NCI-H2227 treated with DMSO at 0.1 percent for 48 hours (cell line): ENCODE data around the gene USP24.
"Not testable (repeated sequence)": the region's sequence is repeated elsewhere in the genome, so short reads cannot be mapped to it uniquely, and the experiment has no call there.

Source experiments
- DNase-seq: peaks from one replicate; lab custom pipeline; 2025; lab: John Stamatoyannopoulos, UW

Gene USP24

DNA sequence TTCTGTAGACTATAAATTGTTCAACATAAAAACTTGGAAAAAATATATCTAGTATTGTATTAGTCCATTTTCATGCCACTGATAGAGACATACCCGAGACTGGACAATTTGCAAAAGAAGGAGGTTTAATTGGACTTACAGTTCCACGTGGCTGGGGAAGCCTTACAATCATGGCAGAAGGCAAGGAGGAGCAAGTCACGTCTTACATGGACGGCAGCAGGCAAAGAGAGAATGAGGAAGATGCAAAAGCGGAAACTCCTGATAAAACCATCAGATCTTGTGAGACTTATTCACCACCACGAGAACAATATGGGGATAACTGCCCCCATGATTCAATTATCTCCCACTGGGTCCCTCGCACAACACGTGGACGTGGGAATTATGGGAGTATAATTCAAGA is 15.4 kb downstream of the USP24 start:
- DNase-seq = not testable (repeated sequence)

DNA sequence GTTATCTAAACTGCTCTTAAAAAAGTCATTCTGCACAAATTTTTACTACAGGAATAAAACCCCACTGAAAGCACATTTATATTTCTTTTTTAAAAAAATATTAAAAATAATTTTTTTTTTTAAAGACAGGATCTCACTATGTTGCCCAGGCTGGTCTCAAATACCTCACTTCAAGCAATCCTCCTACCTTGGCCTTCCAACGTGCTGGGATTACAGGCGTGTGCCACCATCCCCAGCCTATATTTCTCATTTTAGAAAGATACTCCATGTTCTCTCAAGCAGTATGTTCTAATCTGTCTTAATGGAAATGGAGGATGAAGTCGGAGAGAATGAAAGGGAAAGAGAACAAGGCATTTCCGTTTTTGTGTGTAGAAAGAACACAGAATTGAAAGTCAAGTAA is 17.1 kb downstream of the USP24 start:
- DNase-seq = no peak

DNA sequence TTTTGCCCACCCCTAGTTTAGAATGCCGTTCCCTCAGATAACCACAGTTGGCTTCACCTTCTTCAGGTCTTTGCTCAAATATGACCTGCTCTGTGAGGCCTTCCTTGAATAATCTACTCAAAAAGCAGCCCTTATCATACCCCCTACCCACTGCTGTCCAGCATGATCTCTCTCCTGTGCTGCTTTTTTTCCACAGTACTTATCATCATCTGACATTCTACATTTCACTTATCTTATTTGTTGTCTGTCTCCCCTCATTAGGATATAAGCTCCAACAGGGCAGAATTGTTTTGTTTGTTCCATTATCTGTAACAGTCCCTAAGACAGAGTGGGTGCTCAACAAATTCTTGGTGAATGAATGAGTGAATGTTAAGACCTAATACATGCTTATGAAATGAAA is 18.1 kb downstream of the USP24 start:
- DNase-seq = no peak

DNA sequence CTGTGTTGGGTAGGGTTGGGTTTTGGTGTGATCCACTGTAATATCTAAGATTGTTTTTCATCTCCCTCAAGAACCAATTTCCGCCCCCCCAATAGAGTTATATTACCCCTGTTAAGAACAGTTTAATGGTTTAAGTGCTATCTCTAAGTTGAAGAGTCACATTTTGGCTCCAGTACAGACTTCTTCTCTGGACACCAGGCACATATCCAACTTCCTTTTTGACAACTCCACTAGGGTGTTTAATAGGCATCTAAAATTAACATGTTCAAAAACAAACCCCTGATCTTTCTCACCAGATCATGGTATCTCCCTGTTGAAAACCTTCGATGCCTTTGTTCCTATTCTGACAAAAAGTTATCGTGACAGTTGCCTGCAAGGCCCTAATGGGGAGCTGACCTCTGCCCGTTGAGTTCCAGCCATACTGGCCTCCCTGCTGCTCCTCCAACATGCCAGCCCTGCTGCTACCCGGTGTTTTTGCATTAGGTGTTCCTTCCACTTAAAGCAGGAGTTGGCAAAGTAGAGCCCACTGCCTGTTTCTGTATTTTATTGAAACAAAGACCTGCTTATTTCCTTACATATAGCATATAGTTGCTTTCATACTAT is 18.6 kb downstream of the USP24 start:
- no peak for DNase-seq

DNA sequence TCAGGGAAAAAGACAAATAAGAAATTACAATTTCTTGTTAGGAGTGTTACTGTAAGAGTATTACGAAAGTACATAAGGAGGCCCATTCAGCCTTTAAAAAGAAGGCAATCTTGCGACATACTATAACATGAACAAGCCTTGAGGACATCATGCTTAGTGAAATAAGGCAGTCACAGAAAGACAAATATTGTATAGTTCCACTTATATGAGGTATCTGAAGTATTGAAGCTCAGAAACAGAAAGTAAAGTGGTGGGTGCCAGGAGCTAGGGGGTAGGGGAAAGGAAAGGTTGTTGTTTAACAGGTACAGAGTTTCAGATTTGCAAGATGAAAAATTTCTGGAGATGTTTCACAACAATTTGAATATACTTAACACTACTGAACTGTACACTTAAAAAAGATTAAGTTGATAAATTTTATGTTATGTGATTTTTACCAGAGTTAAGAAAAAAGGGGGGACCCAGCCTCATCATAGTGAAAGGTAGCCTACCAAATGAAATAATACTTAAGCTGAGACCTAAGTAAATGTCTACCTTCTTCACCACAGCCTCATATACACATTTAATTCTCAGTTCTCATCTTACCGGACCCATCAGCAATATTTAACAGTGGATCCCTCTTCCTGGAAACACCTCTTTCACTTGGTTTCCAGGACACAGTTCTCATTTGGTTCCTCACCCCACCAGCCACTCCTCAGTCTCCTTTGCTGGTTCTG is 19.5 kb downstream of the USP24 start:
- DNase-seq = no peak

DNA sequence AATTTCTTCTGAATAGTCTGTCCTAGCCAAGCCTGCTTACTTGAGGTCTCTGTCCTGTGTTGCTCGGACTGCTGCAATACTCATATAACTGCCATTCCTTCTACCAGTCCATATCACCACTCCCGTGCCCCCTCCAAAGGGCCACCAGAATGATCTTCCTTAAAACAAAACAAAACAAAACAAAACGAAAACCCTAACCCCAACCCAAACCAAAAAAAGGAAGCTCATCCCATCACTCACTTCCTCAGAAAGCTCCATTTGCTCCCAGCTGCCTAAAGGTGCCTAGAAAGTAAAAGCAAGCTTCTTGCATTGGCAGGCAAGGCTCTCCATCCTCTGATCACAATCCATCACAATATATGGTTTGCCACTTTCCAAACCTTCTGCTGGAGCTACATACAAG is 20.3 kb downstream of the USP24 start:
- no peak for DNase-seq

DNA sequence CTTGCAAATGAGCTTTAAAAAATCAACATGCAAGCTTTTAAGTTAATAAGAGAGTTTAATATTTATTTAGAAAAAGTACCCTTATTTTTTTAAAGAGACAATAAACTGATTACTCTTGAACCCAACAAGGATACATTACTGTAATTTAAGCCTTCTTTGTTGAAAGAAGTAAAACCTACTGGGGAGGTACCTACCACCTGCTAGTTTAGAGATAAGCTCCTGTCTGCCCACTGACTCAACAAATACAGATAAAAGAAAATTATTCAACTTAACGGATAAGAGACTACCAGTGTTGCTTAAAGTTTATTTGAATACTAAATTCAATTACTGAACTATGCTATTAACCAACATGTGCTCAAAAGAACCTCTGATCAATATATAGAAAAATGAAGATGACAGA is 23.1 kb downstream of the USP24 start:
- DNase-seq = no peak

DNA sequence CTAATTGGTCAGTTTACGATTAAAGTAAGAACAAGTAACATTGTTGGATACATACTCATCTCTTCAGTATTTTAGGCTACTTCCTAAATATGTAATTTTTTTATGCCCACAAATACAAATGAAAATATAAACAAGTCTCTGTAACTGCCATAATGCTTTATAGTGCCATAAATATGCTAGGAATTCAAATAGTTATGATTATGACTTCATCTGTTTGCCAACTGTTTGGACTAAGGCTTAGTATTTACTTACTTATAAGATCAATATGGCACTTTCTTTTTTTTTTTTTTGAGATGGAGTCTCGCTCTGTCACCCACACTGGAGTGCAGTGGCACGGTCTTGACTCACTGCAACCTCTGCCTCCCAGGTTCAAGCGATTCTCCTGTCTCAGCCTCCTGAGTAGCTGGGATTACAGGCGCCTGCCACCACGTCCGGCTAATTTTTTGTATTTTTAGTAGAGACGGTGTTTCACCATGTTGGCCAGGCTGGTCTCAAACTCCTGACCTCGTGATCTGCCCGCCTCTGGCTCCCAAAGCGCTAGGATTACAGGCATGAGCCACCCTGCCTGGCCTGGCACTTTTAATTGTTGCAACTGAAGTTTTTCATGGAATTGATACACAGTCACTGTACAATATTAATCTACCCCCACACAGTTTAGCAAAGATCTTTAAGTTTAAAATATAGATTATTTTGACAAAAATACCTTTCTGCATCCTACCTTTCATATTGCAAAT is 23.8 kb downstream of the USP24 start:
- not testable (repeated sequence) for DNase-seq

DNA sequence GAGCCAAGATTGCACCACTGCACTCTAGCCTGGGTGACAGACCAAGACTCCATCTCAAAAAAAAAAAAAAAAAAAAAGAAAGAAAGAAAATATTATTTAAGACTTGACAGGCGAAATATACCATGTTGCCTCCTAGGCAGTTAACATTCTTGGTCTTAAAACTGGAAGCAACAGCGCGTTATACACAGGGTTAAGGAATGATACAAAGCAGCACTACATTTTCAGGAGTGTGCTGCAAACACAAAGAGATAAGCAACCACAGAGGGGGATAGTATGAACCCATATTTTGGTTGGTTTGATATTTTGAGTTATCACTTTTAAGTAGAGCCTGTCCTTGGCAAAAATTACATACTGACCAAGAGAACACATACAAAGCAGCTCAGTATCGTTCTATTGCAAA is 25.1 kb downstream of the USP24 start:
- no peak for DNase-seq

DNA sequence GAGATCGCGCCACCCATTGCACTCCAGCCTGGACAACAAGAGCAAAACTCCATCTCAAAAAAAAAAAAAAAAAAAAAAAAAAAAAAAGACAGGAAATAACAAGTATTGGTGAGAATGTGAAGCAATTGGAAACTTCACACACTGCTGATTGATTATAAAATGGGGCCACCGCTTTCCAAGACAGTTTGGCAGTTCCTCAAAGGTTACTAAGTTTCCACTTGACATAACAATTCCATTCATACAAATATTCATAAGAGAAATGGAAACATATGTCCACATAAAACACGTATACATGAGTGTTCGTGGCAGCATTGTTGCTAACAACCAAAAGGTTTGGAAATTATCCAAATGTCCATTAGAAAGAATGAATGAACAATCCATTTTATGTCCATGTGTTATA is 26.3 kb downstream of the USP24 start:
- DNase-seq = no peak

DNA sequence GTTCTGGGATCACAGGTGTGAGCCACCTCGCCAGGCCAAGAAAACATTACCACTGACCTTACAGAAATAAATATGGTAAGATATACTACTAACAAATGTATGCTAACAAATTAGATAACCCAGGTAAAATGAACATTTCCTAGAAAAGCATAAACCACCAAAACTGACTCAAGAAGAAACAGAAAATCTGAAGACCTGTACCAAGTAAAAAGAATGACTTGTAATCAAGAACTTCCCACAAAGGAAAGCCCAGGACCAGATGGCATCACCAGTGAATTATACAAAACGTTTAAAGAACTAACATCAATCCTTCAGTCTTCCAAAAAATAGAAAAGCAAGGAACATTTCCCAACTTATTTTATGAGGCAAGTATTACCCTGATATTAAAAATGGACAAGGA is 29.3 kb downstream of the USP24 start:
- no peak for DNase-seq

DNA sequence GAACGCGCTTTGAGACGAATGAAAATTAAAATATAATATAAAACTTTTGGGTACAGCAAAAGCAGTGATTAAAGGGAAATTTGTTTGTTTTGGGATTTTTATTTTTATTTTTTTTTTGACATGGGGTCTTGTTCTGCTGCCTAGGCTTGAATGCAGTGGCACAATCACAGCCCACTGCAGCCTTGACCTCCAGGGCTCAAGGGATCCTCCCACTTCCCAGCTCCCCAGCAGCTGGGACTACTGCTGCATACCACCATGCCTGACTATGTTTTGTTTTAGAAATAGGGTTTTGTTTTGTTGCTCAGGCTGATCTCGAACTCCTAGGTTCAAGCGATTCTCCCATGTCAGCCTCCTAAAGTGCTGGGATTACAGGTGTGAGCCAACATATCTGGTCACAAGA is 30.3 kb downstream of the USP24 start:
- no peak for DNase-seq

DNA sequence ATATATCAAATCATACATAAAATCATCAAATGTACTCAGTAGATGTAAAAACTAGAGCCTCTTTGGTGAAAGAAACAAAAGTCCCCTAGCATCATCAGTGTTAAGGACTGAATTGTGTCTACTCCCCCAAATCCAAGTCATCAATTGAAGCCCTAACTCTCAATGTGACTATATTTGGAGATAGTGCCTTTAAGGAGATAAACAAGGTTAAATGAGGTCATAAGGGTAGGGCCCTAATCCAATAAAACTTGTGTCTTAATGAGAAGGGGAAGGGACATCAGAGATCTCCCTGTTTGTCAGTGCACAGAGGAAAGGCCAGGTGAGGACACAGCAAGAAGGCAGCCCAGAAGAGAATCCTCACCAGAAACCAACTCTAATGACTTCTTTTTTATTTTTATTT is 33.5 kb downstream of the USP24 start:
- DNase-seq = no peak

DNA sequence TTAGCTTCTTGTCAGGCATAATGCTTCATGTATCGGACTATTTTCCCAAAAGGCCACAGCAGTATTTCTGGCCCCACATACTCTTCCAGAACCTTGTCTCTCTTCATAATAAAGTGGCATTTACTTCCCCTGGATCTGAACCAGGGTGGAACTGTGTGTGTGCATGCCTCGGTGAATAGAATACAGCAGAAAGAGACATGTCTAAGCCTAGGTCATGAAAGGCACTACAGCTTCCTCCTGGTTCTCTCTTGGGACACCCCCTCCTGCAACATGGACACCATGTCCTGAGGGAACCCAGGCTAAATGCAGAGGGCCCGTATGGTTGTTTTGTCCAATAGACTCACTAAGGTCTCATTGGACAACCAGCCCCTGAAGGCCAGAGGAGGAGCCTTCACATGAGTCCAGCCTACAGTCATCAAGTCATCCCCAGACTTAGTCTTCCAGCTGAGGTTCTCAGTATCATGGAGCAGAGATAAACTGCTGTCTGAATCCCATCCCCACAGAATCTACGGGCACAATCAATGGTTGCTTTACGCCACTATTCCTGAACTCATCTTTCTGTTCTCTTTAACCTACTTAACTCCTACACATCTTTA is 35.0 kb downstream of the USP24 start:
- no peak for DNase-seq

DNA sequence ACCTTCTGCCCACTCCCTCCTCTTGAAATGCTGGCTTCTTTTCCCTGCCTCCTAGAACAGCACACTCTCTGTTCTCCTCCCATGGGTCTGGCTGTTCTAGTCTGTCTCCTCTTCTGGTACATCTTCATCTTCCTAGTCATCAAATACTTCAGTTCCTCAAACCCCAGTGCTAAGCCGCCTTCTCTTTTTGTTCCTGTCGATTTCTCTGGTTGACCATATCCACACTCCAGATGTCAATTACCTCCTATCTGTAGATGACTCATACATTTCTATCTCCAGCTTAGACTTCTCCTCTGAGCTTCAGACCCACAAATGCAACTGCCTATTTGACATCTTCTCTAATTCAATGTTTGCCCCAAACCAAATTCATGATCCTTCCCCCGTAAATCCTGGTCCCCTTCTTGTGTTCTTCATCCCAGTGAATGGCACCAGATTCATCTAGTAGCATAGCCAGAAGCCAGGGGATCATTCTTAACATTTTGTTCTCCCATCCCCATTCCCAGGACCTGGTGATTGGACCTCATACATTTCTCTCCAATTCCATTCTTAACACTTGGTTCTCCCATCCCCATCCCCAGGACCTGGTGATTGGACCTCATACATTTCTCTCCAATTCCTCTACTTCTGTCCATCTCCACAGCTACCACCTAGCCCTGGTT is 35.9 kb downstream of the USP24 start:
- DNase-seq = no peak

DNA sequence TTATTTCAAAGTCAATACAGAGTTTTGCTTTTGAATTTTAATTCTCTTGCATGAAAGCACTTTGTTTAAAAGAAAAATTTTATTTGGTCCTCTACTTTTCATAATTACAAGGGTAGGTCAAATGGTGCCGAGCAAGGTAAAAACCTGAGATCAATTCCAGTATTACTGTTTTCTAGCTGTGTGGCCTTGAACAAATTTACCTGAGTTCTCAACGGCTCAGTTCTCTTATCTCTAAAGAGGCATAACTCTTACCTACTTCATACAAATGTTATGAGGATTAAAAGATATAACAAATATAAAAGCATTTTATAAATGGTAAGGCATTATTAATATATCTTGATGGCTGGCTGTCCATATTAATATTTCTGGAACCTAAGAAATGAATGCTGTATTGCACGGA is 42.5 kb downstream of the USP24 start:
- DNase-seq = no peak

DNA sequence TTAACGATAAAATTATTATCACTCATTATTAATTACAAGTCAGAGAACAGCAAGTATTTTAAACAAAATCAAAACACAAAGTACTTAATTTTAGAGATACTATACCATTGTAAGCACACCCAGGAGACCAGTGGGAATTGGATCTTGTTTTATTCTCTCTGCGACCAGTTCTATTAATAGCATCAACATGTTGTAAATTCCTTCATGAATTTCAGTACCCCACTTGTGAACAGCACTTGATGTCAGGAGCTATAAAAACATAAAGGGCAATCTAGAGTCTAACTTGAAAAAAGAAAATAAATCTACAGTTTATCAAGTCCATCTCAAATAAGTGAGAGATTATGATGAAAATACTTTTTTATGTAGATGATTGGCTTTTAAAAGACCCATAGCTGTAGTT is 42.9 kb downstream of the USP24 start:
- no peak for DNase-seq

DNA sequence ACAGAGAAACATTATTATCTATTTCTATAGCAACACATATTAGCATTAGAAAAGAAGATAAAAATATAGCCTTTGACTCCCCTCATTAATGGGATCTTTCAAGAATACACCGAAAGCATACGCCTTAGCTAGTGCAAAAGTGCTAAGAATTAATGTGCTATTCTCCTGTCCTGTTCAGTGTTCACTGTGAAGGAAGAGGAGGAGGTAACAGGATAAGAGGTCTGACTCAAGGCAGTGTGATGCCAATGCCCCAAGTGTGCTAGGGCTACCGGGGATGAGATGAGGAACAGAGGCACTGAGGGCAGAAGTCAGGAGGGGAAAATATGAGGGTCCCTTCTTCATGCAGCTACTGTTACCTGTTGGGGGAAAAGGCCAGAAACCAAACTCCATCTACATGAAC is 43.5 kb downstream of the USP24 start:
- DNase-seq = no peak

DNA sequence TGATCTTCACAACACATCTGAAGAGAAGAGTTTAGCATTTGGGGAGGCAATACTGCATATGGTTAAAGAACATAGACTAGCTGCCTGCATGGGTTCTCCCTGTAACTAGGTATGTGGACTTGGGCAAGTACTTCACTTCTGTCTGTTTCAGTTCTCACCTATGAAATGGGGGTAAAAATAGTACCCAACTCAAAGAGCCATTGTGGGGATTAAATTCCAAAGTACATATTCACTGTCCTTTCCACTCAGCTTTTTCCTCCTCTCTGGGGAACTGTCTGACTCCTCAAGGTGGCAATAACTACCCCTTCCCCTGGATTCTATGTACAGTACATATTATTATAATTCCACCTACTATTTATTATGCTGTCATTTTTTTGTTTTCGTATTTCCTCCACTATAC is 44.7 kb downstream of the USP24 start:
- no peak for DNase-seq

DNA sequence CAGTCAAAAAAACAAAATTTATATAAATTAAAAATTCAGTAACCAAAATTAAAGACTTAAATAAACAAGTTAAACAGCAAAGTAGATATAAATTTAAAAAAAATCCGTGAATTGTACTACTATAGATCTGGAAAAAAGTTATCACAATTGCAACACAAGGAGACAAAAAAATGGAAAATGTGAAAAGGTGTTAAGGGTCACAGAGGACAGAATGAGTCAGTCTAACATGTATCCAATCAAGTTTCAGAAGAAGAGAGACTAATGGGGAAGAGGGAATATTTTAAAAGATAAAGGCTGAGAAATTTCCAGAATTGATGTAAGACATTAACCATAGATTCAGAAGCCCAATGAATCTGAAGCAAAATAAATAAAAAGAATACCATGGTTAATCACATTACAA is 46.0 kb downstream of the USP24 start:
- no peak for DNase-seq

DNA sequence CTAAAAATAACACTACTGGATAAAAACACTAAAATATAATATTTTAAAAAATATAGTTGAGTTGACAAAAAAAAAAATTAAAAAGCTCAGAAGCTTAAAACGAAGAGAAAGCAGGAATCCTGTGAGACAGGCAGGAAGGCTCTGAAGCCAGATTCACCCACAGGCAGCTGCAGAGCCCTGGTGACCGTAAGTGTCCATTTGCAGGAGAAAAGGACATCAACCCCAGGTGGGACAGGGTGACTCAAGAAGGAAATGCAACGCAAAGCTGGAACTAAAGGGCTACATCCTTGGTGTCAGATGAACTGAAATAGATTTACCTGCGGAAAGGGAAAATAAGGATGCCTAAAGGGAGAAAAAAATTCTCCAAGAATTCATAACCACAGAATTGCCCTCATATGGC is 46.8 kb downstream of the USP24 start:
- DNase-seq = no peak

DNA sequence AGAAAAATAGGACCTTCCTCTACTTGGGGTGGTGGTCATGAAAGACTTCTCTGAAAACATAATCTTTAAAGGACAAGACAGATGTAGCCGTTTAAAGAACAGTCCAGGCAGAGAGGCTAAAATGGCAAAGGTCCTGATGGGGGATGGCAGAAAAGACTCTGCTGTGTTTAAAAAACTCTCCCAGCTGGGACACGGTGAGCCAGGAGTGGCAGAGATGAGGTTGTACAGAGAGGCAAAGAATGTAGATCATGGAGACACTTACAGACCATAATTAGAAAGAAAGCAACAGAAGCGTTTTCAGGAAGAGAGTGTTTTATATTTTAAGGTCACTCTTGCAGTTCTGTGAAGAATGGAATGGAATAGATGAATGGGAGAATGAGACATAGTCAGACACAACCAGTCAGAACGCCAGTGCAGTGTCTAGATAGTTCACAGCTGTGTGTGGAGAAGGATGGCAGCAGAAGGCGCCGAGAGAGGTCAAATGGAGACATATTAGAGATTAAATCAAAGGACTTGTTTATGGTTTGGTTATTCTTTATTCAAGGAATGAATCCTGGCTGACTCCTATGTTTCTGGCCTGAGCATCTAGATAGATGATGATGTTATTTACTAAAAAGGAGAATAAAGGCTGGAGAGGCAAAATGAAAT is 47.8 kb downstream of the USP24 start:
- DNase-seq = no peak
